HG03457 (cell line): ENCODE results near the gene IGSF9B.

ENCODE experiments used
- ATAC-seq: cut with Tn5 transposase; IDR thresholded peaks from one replicate; pipeline ENCODE4 v1.9.1; 2021; ENCODE audit warnings: moderate number of reproducible peaks; ENCODE audit not compliant: unreplicated experiment

IGSF9B gene

GRCh38 chr11:133921513-133921912 lies 35.3 kb downstream of the IGSF9B start:
- no peak for ATAC-seq

- no peak for ATAC-seq
These were observed 35.7 kb downstream of the IGSF9B start for GRCh38 chr11:133921026-133921425.

- no peak for ATAC-seq
These were observed 36.4 kb downstream of the IGSF9B start for GRCh38 chr11:133920109-133920990.

GRCh38 chr11:133919330-133920108 lies 37.2 kb downstream of the IGSF9B start:
- ATAC-seq, result no peak

- no peak for ATAC-seq
These were observed 38.0 kb downstream of the IGSF9B start for GRCh38 chr11:133918608-133919260.

GRCh38 chr11:133917921-133918607 lies 38.7 kb downstream of the IGSF9B start:
- no peak for ATAC-seq

- ATAC-seq, result no peak
These were observed 39.9 kb downstream of the IGSF9B start for GRCh38 chr11:133916784-133917440.

- ATAC-seq, result no peak
These were observed 43.0 kb downstream of the IGSF9B start for GRCh38 chr11:133913761-133914160.

GRCh38 chr11:133911171-133911570 lies 45.6 kb downstream of the IGSF9B start:
- ATAC-seq, result no peak

GRCh38 chr11:133910101-133910500 lies 46.7 kb downstream of the IGSF9B start:
- ATAC-seq, result no peak

GRCh38 chr11:133908827-133909226 lies 47.9 kb downstream of the IGSF9B start:
- no peak for ATAC-seq

GRCh38 chr11:133907841-133908241 lies 48.9 kb downstream of the IGSF9B start:
- ATAC-seq, result no peak

GRCh38 chr11:133907216-133907615 lies 49.6 kb downstream of the IGSF9B start:
- ATAC-seq, result no peak

GRCh38 chr11:133906746-133907145 lies 50.0 kb downstream of the IGSF9B start:
- no peak for ATAC-seq

GRCh38 chr11:133906241-133906640 lies 50.5 kb downstream of the IGSF9B start:
- ATAC-seq, result no peak

GRCh38 chr11:133905677-133906156 lies 51.1 kb downstream of the IGSF9B start:
- ATAC-seq, result no peak

- ATAC-seq, result no peak
These were observed 51.8 kb downstream of the IGSF9B start for GRCh38 chr11:133904818-133905515.

GRCh38 chr11:133903875-133904817 lies 52.6 kb downstream of the IGSF9B start:
- ATAC-seq, result no peak
